Thyroid gland (tissue), 4 donors: ENCODE results near the gene ADCY1. TPM values are rescaled to one million over a fixed set of nuclear protein-coding genes. Genes with fewer than 3 reads are reported as not detected.
"Not testable (repeated sequence)": the region's sequence is repeated elsewhere in the genome, so short reads cannot be mapped to it uniquely, and the experiment has no call there.

ENCODE experiments used
- DNase-seq, 2 donors: peaks; one replicate each; pipeline ENCODE4 v3.0.0-alpha.2; 2019
- H3K27ac ChIP-seq, 3 donors: fragments of 200-600 bp; sonication (generic); 1 replicate in 2 of 3; 2 replicates in 1 of 3; pipeline ENCODE4 v1.5.1; 2016 to 2019; ENCODE audit warnings: mild to moderate bottlenecking in 1 of 3, moderate library complexity in 1 of 3
- H3K27me3 ChIP-seq: fragments of 200-600 bp; sonication (generic); one replicate; pipeline ENCODE4 v1.5.1; 2019
- H3K36me3 ChIP-seq, 2 donors: fragments of 200-600 bp; sonication (generic); one replicate each; pipeline ENCODE4 v1.5.1; 2016 to 2019
- H3K4me1 ChIP-seq, 2 donors: fragments of 200-600 bp; sonication (generic); one replicate each; pipeline ENCODE4 v1.5.1; 2017 to 2019
- H3K4me3 ChIP-seq, 3 donors: fragments of 200-600 bp; sonication (generic); replicated peaks in 1 of 3; 1 replicate in 2 of 3; 2 replicates in 1 of 3; pipeline ENCODE4 v1.5.1; 2016; ENCODE audit warnings: mild to moderate bottlenecking in 1 of 3
- H3K9me3 ChIP-seq: fragments of 200-600 bp; sonication (generic); one replicate; pipeline ENCODE4 v1.5.1; 2017
- POLR2A ChIP-seq, 2 donors: fragments of 450-650 bp; IDR thresholded peaks; one replicate each; pipeline ENCODE4 v1.6.1; 2017; ENCODE audit warnings: antibody characterized with exemption in 2 of 2, mild to moderate bottlenecking in 2 of 2, moderate library complexity in 1 of 2
- WGBS, 2 donors: methylation state at CpG; one replicate each; pipeline ENCODE4 v1.1.5; 2017; 5-methylcytosine and 5-hydroxymethylcytosine counted together
- intact Hi-C: fragments of 100-400 bp; cut with DNase I; formaldehyde crosslinking; loops from one replicate; pipeline ENCODE4 v1.15.1; 2023
- total RNA-seq, 4 donors: library from RNA; depleted of rRNA; stranded (reverse); fragments of >200 nt; gene quantifications; one replicate each; pipeline ENCODE4 v1.2.3, GENCODE V29; 2016
- TF ChIP-seq, protein P1 (sequence below), 6 experiments: fragments of 200-600 bp in 3 of 6; fragments of 450-650 bp in 3 of 6; sonication (generic) in 3 of 6; IDR thresholded peaks; one replicate each; pipeline ENCODE4 v1.5.1; 2016 to 2019; ENCODE audit warnings: antibody characterized with exemption in 6 of 6, mild to moderate bottlenecking in 2 of 6, inconsistent platforms in 1 of 6, moderate library complexity in 1 of 6

Gene ADCY1
- total RNA-seq, 4 donors from 2014 or later = 5.8 to 11.6 (median 7.7) TPM

GRCh38 chr7:45726883-45727282, 152.7 kb downstream of the ADCY1 start:
- 96 to 97% methylated on average over 21 to 29 of the region's 29 CpGs for WGBS, 2 donors
- DNase-seq = no peak
- Histone ChIP-seq H3K36me3 (peaks cover 21 to 32% of the 10 kb centered on the region in 2 donors), H3K4me1 (no peaks in the 10 kb centered on the region), H3K27ac (no peak overlapping the region), H3K9me3 (no peaks in the 10 kb centered on the region), H3K4me3 (no peak overlapping the region), H3K27me3 (no peaks in the 10 kb centered on the region)
- TF ChIP-seq, protein P1, sequence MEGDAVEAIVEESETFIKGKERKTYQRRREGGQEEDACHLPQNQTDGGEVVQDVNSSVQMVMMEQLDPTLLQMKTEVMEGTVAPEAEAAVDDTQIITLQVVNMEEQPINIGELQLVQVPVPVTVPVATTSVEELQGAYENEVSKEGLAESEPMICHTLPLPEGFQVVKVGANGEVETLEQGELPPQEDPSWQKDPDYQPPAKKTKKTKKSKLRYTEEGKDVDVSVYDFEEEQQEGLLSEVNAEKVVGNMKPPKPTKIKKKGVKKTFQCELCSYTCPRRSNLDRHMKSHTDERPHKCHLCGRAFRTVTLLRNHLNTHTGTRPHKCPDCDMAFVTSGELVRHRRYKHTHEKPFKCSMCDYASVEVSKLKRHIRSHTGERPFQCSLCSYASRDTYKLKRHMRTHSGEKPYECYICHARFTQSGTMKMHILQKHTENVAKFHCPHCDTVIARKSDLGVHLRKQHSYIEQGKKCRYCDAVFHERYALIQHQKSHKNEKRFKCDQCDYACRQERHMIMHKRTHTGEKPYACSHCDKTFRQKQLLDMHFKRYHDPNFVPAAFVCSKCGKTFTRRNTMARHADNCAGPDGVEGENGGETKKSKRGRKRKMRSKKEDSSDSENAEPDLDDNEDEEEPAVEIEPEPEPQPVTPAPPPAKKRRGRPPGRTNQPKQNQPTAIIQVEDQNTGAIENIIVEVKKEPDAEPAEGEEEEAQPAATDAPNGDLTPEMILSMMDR (IDR thresholded peaks at IDR 0.05) = no peak
- TF ChIP-seq POLR2A (IDR thresholded peaks at IDR 0.05) = no peak
- intact Hi-C loops = no loop called here

- H3K4me3 ChIP-seq, H3K4me1 ChIP-seq, H3K27me3 ChIP-seq, intact Hi-C loops, H3K27ac ChIP-seq, DNase-seq, H3K9me3 ChIP-seq: not testable (repeated sequence)
- peaks cover 8 to 10% of the 10 kb centered on the region in 2 donors for H3K36me3 ChIP-seq
- WGBS, 2 donors = 86 to 91% methylated on average over 5 of the region's 5 CpGs
Observed at GRCh38 chr7:45731692-45732443, 157.7 kb downstream of the ADCY1 start.

DNA sequence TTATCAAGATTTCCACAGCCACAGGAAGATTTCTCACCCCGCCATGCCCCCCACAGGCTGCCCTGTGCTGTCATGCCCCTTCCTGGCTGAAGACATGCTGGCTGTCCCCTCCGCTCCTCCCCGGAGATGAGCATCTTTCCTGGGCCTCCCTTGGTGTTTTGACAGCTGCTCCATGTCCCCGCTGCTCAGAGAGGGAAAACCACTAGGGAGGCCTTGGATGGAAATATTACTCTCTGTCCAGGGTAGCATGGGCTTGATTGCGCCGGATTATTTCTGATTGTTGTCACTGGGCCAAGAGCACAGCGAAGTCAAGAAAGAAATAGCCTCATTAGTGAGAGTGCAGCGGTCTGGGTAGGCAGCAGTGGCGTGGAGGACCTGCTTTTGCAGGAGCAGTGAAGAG, 164.8 kb downstream of the ADCY1 start:
- H3K27ac ChIP-seq, H3K4me1 ChIP-seq, H3K9me3 ChIP-seq, DNase-seq, intact Hi-C loops, H3K4me3 ChIP-seq, H3K36me3 ChIP-seq, H3K27me3 ChIP-seq: not testable (repeated sequence)
- 90 to 94% methylated on average over 9 of the region's 9 CpGs for WGBS, 2 donors

- H3K4me1 ChIP-seq, H3K36me3 ChIP-seq, H3K4me3 ChIP-seq, H3K27ac ChIP-seq, DNase-seq, intact Hi-C loops, H3K9me3 ChIP-seq, H3K27me3 ChIP-seq: not testable (repeated sequence)
- WGBS, 2 donors = 94 to 98% methylated on average over 3 of the region's 3 CpGs
Observed at GRCh38 chr7:45740573-45740972, 166.4 kb downstream of the ADCY1 start.

DNA sequence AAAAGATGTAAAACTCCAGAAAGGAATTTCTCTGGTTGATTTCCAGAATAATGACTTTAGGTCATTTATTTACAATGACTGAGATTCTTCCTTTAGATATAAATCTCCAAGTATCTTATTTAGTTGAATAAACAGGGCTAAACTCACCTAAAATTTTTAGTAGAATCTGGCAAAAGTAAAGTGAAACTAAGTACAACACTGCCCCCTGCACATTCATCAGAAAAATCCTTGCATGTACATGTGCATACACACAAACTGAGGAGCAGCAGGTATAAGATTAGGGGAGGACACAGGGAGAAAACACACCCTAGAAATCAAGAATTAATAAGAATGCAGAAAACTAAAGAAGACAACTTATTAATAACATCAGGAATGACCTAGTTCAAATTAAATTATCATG, 174.8 kb downstream of the ADCY1 start:
- H3K4me3 ChIP-seq, DNase-seq, H3K4me1 ChIP-seq, H3K36me3 ChIP-seq, H3K27me3 ChIP-seq, H3K9me3 ChIP-seq, H3K27ac ChIP-seq, intact Hi-C loops: not testable (repeated sequence)
- TF ChIP-seq, protein P1 (IDR thresholded peaks at IDR 0.05) = peak in 1 of 6 experiments; percentile 18

GRCh38 chr7:45751352-45751751, 177.2 kb downstream of the ADCY1 start:
- H3K27me3 ChIP-seq, H3K27ac ChIP-seq, DNase-seq, H3K9me3 ChIP-seq, H3K4me3 ChIP-seq, H3K4me1 ChIP-seq, H3K36me3 ChIP-seq, intact Hi-C loops: not testable (repeated sequence)
- 93 to 97% methylated on average over 2 of the region's 2 CpGs for WGBS, 2 donors

GRCh38 chr7:45756333-45756732, 182.2 kb downstream of the ADCY1 start:
- H3K9me3 ChIP-seq, H3K4me1 ChIP-seq, H3K36me3 ChIP-seq, DNase-seq, H3K4me3 ChIP-seq, intact Hi-C loops, H3K27me3 ChIP-seq, H3K27ac ChIP-seq: not testable (repeated sequence)
- WGBS, 2 donors = 97 to 100% methylated on average over 4 of the region's 4 CpGs

DNA sequence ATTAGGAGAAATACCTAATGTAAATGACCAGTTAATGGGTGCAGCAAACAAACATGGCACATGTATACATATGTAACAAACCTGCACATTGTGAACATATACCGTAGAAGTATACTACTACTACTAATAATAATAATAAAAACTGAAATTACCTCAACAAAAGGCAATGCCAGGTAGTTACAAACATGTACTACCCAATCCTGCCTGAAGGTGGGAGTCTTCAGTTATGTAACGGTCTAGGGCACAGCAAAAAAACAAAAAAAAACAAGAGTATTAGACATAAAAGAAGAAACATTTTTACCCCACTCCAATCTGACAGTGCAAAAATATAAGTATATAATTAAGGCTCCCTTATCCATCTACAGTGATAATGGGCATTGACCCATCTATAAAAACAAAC, 182.6 kb downstream of the ADCY1 start:
- H3K4me3 ChIP-seq, intact Hi-C loops, DNase-seq, H3K36me3 ChIP-seq, H3K9me3 ChIP-seq, H3K27me3 ChIP-seq, H3K4me1 ChIP-seq, H3K27ac ChIP-seq: not testable (repeated sequence)
- 92 to 98% methylated on average over 2 of the region's 2 CpGs for WGBS, 2 donors
- TF ChIP-seq, protein P1 (IDR thresholded peaks at IDR 0.05) = peak in 1 of 6 experiments; percentile 18

- H3K27me3 ChIP-seq, H3K4me3 ChIP-seq, H3K4me1 ChIP-seq, DNase-seq, H3K9me3 ChIP-seq, intact Hi-C loops, H3K36me3 ChIP-seq, H3K27ac ChIP-seq: not testable (repeated sequence)
- 82 to 86% methylated on average over 1 of the region's 1 CpG for WGBS, 2 donors
Observed at GRCh38 chr7:45759464-45759863, 185.3 kb downstream of the ADCY1 start.

DNA sequence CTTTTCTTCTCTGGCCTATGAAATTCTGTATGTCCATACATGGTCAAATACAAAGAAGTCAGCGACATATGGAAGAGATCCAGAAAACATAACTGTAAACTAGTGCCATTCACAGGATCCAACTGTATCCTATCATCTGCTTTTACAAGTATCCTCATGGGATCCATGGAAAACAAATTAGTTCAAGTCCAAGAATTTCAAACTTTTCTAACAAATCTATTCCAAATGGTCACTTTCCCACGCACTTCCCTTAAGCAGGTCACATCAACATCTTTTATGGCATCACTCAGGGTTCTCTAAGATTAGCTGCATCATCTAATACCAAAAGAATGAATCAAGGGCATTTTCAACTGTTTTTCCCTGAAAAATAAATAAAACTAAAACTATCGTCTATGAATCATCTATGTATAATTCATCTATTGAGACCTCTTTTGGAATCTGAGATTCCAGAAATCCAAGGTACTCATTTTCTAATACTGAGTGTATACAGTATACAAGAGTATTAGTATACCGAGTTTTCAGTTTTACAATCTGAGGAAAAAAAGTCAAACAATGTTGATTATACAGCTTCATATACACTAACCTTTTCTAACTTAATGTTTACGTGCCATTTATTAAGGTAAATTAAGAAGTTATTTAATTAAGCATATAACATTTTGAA, 187.5 kb downstream of the ADCY1 start:
- H3K36me3 ChIP-seq, DNase-seq, intact Hi-C loops, H3K27me3 ChIP-seq, H3K4me1 ChIP-seq, H3K4me3 ChIP-seq, H3K27ac ChIP-seq, H3K9me3 ChIP-seq: not testable (repeated sequence)
- 80 to 84% methylated on average over 5 of the region's 5 CpGs for WGBS, 2 donors
